IMR-90 (cell line): ENCODE measurements around the gene RER1. TPM values are rescaled to one million over a fixed set of nuclear protein-coding genes. Genes with fewer than 3 reads are reported as not detected.

Experiments
- ATAC-seq: fragments of 200-7000 bp; cut with Tn5 transposase; 2 replicates; pipeline ENCODE4 v1.9.1; 2020; ENCODE audit warnings: low read depth, mild to moderate bottlenecking, moderate library complexity
- BruUV-seq: library from RNA; stranded (reverse); fragments of 400-500 nt; replicated peaks from 2 replicates; lab custom pipeline; 2021; lab: Mats Ljungman, UMichigan
- CTCF ChIA-PET: fragments of 300-600 bp; formaldehyde crosslinking; extraction: SDS; loops from one replicate; lab custom pipeline; 2021; ENCODE audit warnings: antibody characterized with exemption; lab: Yijun Ruan, JAX
- POLR2A ChIA-PET: fragments of 300-600 bp; sonication (Branson Sonifier 250); formaldehyde crosslinking; loops from one replicate; lab custom pipeline; 2022; ENCODE audit warnings: antibody characterized with exemption; ENCODE audit not compliant: unreplicated experiment; lab: Charles Lee
- DNase-seq: peaks from one replicate; pipeline ENCODE4 v3.0.0; 2013
- H2AFZ ChIP-seq: replicated peaks from 2 replicates; pipeline ENCODE3; 2013; ENCODE audit warnings: low read length, mild to moderate bottlenecking; ENCODE audit not compliant: poor library complexity
- H2AK5ac ChIP-seq: 2 replicates; pipeline ENCODE4 v1.6.1; 2013; ENCODE audit warnings: low read depth, low read length, inconsistent platforms
- H2AK9ac ChIP-seq: replicated peaks from 2 replicates; pipeline ENCODE3; 2013; ENCODE audit warnings: mild to moderate bottlenecking, low read depth, low read length, moderate library complexity; ENCODE audit not compliant: poor library complexity
- H2BK120ac ChIP-seq: 2 replicates; pipeline ENCODE4 v1.6.1; 2013; ENCODE audit warnings: low read depth, low read length, inconsistent platforms
- H2BK15ac ChIP-seq: 3 replicates; pipeline ENCODE4 v1.6.1; 2013; ENCODE audit warnings: low read depth, low read length, inconsistent platforms
- H2BK20ac ChIP-seq: 2 replicates; pipeline ENCODE4 v1.6.1; 2013; ENCODE audit warnings: low read depth, mild to moderate bottlenecking, inconsistent platforms, low read length, moderate library complexity
- H2BK5ac ChIP-seq: 2 replicates; pipeline ENCODE4 v1.6.1; 2013; ENCODE audit warnings: mild to moderate bottlenecking, low read depth, low read length, inconsistent platforms; ENCODE audit not compliant: poor library complexity, severe bottlenecking
- H3K14ac ChIP-seq: replicated peaks from 2 replicates; pipeline ENCODE4 v1.6.1; 2013; ENCODE audit warnings: low read depth, low read length, inconsistent platforms
- H3K18ac ChIP-seq: 2 replicates; pipeline ENCODE4 v1.6.1; 2013; ENCODE audit warnings: low read depth, low read length, control low read depth
- H3K23ac ChIP-seq: 2 replicates; pipeline ENCODE4 v1.6.1; 2013; ENCODE audit warnings: low read depth, low read length, inconsistent platforms
- H3K27ac ChIP-seq: 2 replicates; pipeline ENCODE4 v1.5.1; 2013; ENCODE audit warnings: mild to moderate bottlenecking, control low read depth, low read length; ENCODE audit not compliant: insufficient read depth
- H3K27me3 ChIP-seq: 2 replicates; pipeline ENCODE4 v1.6.1; 2013; ENCODE audit warnings: low read length; ENCODE audit not compliant: control insufficient read depth, insufficient read depth
- H3K36me3 ChIP-seq: 2 replicates; pipeline ENCODE4 v1.6.1; 2013; ENCODE audit warnings: low read length, mixed read lengths; ENCODE audit not compliant: control insufficient read depth, insufficient read depth
- H3K4ac ChIP-seq: 2 replicates; pipeline ENCODE4 v1.6.1; 2013; ENCODE audit warnings: low read depth, low read length, inconsistent platforms
- H3K4me1 ChIP-seq: 2 replicates; pipeline ENCODE4 v1.6.1; 2013; ENCODE audit warnings: low read length, mixed read lengths; ENCODE audit not compliant: control insufficient read depth, insufficient read depth
- H3K4me2 ChIP-seq: 2 replicates; pipeline ENCODE4 v1.6.1; 2013; ENCODE audit warnings: low read depth, mild to moderate bottlenecking, control low read depth, low read length, moderate library complexity
- H3K4me3 ChIP-seq: 2 replicates; pipeline ENCODE4 v1.5.1; 2013; ENCODE audit warnings: low read depth, mild to moderate bottlenecking, control low read depth, low read length, moderate library complexity; ENCODE audit not compliant: insufficient read depth
- H3K56ac ChIP-seq: 2 replicates; pipeline ENCODE4 v1.6.1; 2013; ENCODE audit warnings: low read length, inconsistent platforms; ENCODE audit not compliant: insufficient read depth; ENCODE audit errors: extremely low read depth
- H3K79me1 ChIP-seq, 2 experiments: 2 replicates each; pipeline ENCODE4 v1.6.1; 2013; ENCODE audit warnings: low read length in 2 of 2, inconsistent platforms in 1 of 2, low read depth in 1 of 2
- H3K9ac ChIP-seq: 2 replicates; pipeline ENCODE4 v1.6.1; 2013; ENCODE audit warnings: low read depth, low read length, control low read depth
- H3K9me1 ChIP-seq: 2 replicates; pipeline ENCODE4 v1.6.1; 2013; ENCODE audit warnings: low read length, inconsistent platforms; ENCODE audit not compliant: insufficient read depth
- H3K9me3 ChIP-seq: 2 replicates; pipeline ENCODE4 v1.6.1; 2013; ENCODE audit warnings: low read length; ENCODE audit not compliant: control insufficient read depth, insufficient read depth
- H4K20me1 ChIP-seq: 2 replicates; pipeline ENCODE4 v1.6.1; 2013; ENCODE audit warnings: low read length, inconsistent platforms; ENCODE audit not compliant: insufficient read depth
- H4K5ac ChIP-seq: 2 replicates; pipeline ENCODE4 v1.6.1; 2013; ENCODE audit warnings: mild to moderate bottlenecking, low read depth, low read length, control low read depth
- H4K8ac ChIP-seq, 2 experiments: 2 replicates each; pipeline ENCODE4 v1.6.1; 2013; ENCODE audit warnings: low read depth in 2 of 2, low read length in 2 of 2, control low read depth in 1 of 2, inconsistent platforms in 1 of 2
- H4K91ac ChIP-seq: 2 replicates; pipeline ENCODE4 v1.6.1; 2013; ENCODE audit warnings: low read depth, low read length, inconsistent platforms; ENCODE audit not compliant: insufficient read depth
- BHLHE40 ChIP-seq: fragments of 150-350 bp; IDR thresholded peaks from 2 replicates; pipeline ENCODE4 v1.6.1; 2016; ENCODE audit warnings: mild to moderate bottlenecking, low read depth, low read length
- CEBPB ChIP-seq: IDR thresholded peaks from 2 replicates; pipeline ENCODE4 v1.6.1; 2012; ENCODE audit warnings: low read depth, low read length, improper control_type of control experiment
- CHD1 ChIP-seq: IDR thresholded peaks from 2 replicates; pipeline ENCODE4 v1.6.1; 2012; ENCODE audit warnings: low read depth, low read length, improper control_type of control experiment
- MXI1 ChIP-seq: IDR thresholded peaks from 2 replicates; pipeline ENCODE4 v1.6.1; 2012; ENCODE audit warnings: low read depth, mild to moderate bottlenecking, low read length, moderate library complexity, borderline replicate concordance
- NFE2L2 ChIP-seq: fragments of 150-350 bp; IDR thresholded peaks from 2 replicates; pipeline ENCODE4 v1.6.1; 2016; ENCODE audit warnings: low read depth, mild to moderate bottlenecking, low read length
- POLR2A ChIP-seq: IDR thresholded peaks from 2 replicates; pipeline ENCODE4 v1.6.1; 2012; ENCODE audit warnings: mild to moderate bottlenecking, low read depth, low read length
- RAD21 ChIP-seq: IDR thresholded peaks from 2 replicates; pipeline ENCODE4 v1.6.1; 2012; ENCODE audit warnings: low read length, improper control_type of control experiment
- RCOR1 ChIP-seq: IDR thresholded peaks from 2 replicates; pipeline ENCODE4 v1.6.1; 2012; ENCODE audit warnings: mild to moderate bottlenecking, low read length, improper control_type of control experiment; ENCODE audit not compliant: insufficient replicate concordance
- RFX5 ChIP-seq: IDR thresholded peaks from 2 replicates; pipeline ENCODE4 v1.8.0; 2012; ENCODE audit warnings: low read depth, mild to moderate bottlenecking, low read length, moderate library complexity
- SMC3 ChIP-seq: fragments of 150-350 bp; IDR thresholded peaks from 2 replicates; pipeline ENCODE4 v1.6.1; 2016; ENCODE audit warnings: low read depth, mild to moderate bottlenecking, antibody characterized with exemption, low read length, moderate library complexity
- USF2 ChIP-seq: fragments of 150-350 bp; IDR thresholded peaks from 2 replicates; pipeline ENCODE4 v1.6.1; 2017; ENCODE audit warnings: mild to moderate bottlenecking, antibody characterized with exemption, low read length, low read depth
- whole genome bisulfite sequencing, 2 experiments: methylation state at CpG; one replicate each; pipeline versions ENCODE4 v1.1.5 to v1.1.7; 2013; ENCODE audit warnings: missing lambda C conversion rate in 2 of 2; ENCODE audit not compliant: insufficient read length in 1 of 2; ENCODE audit errors: extremely low coverage in 2 of 2; 5-methylcytosine and 5-hydroxymethylcytosine counted together
- dilution Hi-C: fragments of 300-500 bp; cut with HindIII; formaldehyde crosslinking; loops from one replicate; pipeline ENCODE4 v1.14.3; 2018; ENCODE audit warnings: low sequenced_read_pairs; ENCODE audit not compliant: unreplicated experiment
- in situ Hi-C: fragments of 300-500 bp; cut with MboI; formaldehyde crosslinking; loops from 3 replicates; pipeline ENCODE4 v1.14.3; 2019; ENCODE audit warnings: low sequenced_read_pairs, inconsistent platforms, mixed read lengths
- intact Hi-C: fragments of 100-400 bp; cut with micrococcal nuclease; formaldehyde crosslinking; loops from 2 replicates; pipeline ENCODE4 v1.10.0; 2022
- polyA plus RNA-seq, 3 experiments: library from polyadenylated mRNA; depleted of rRNA; stranded (reverse); fragments of >200 nt; gene quantifications; 2 replicates each; pipeline ENCODE4 v1.2.3, GENCODE V29; 2012; ENCODE audit warnings: low replicate concordance in 1 of 3
- total RNA-seq: library from RNA; depleted of rRNA; stranded (reverse); fragments of >200 nt; gene quantifications from 2 replicates; pipeline ENCODE4 v1.2.3, GENCODE V29; 2012

Gene RER1
- total and polyA plus RNA-seq, 2 of the 4 experiments (the other 2 are of a cell fraction): 47.1 to 240 TPM

GRCh38 chr1:2441746-2442145 is 50.1 kb downstream of the RER1 start:
- H2BK5ac ChIP-seq: no peak overlapping the region
- no peak overlapping the region for H2AK9ac ChIP-seq
- H3K4me2 ChIP-seq: no peak overlapping the region
- no peak for TF ChIP-seq RCOR1
- no peak for TF ChIP-seq NFE2L2
- TF ChIP-seq RFX5: no peak
- TF ChIP-seq USF2: no peak
- no peak for TF ChIP-seq CEBPB
- no peak for TF ChIP-seq POLR2A
- no peak for TF ChIP-seq SMC3
- no peak for TF ChIP-seq MXI1
- TF ChIP-seq BHLHE40: no peak
- no peak for TF ChIP-seq RAD21
- TF ChIP-seq CHD1: no peak
- no peak overlapping the region for H3K27ac ChIP-seq
- in situ Hi-C loops (loop anchor here (25.0 kb wide), 1 partner anchor 621 kb away; the partner anchor contains the start of gene PRDM16), intact Hi-C loops (no loop called here), dilution Hi-C loops (no loop called here)
- no peak overlapping the region for H4K8ac ChIP-seq
- H3K36me3 ChIP-seq: no peaks in the 10 kb centered on the region
- no peaks in the 10 kb centered on the region for H4K20me1 ChIP-seq
- H2AK5ac ChIP-seq: no peak overlapping the region
- H3K14ac ChIP-seq: no peak overlapping the region
- no peak overlapping the region for H2BK120ac ChIP-seq
- H3K27me3 ChIP-seq: peaks cover 42% of the 10 kb centered on the region
- no peak overlapping the region for H4K5ac ChIP-seq
- no peak overlapping the region for H2BK15ac ChIP-seq
- no peak overlapping the region for H3K23ac ChIP-seq
- H2BK20ac ChIP-seq: no peak overlapping the region
- ChIA-PET CTCF (no interaction called here), POLR2A (no interaction called here)
- H3K9me3 ChIP-seq: no peaks in the 10 kb centered on the region
- H3K56ac ChIP-seq: no peak overlapping the region
- no peak overlapping the region for H3K18ac ChIP-seq
- peak overlapping the region; percentile 11 for H2AFZ ChIP-seq
- H3K9me1 ChIP-seq: no peaks in the 10 kb centered on the region
- peaks cover 4% of the 10 kb centered on the region; the same call in 1 of the 2 replicates for H3K4me1 ChIP-seq
- DNase-seq (no peak), ATAC-seq (no peak)
- no peak overlapping the region for H3K4ac ChIP-seq
- BruUV-seq: no TSS peak
- WGBS, 2 experiments: 41% methylated on average over 3 of the region's 13 CpGs; no CpG with 5 or more reads in 1 of the 2 experiments
- H4K91ac ChIP-seq: no peak overlapping the region
- no peaks in the 10 kb centered on the region for H3K79me1 ChIP-seq
- no peak overlapping the region for H3K4me3 ChIP-seq
- H3K9ac ChIP-seq: no peak overlapping the region
